K562 (cell line): ENCODE data around the gene KCNMB2. TPM values are rescaled to one million over a fixed set of nuclear protein-coding genes. Genes with fewer than 3 reads are reported as not detected.

Experiments used
- ATAC-seq: fragments of 200-7000 bp; cut with Tn5 transposase; 3 replicates; pipeline ENCODE4 v1.9.1; 2020; ENCODE audit warnings: moderate library complexity
- BruUV-seq: library from RNA; stranded (reverse); fragments of 400-500 nt; replicated peaks from 2 replicates; lab custom pipeline; 2021; lab: Mats Ljungman, UMichigan
- CTCF ChIA-PET: fragments of 300-600 bp; formaldehyde crosslinking; extraction: SDS; loops from one replicate; lab custom pipeline; 2021; ENCODE audit warnings: low intra/inter-chr PET ratio; lab: Yijun Ruan, JAX
- POLR2A ChIA-PET: fragments of 300-600, 350-650 bp; sonication (Branson Sonifier 250); formaldehyde crosslinking; extraction: SDS; loops from one replicate; lab custom pipeline; 2021; ENCODE audit warnings: antibody characterized with exemption, inconsistent platforms; lab: Yijun Ruan, JAX
- DNase-seq, 4 experiments: peaks; one replicate each; pipeline versions ENCODE4 v3.0.0 to v3.0.0-alpha.2; 2011 to 2018; ENCODE audit warnings: low spot score in 3 of 4, mixed read lengths in 3 of 4; ENCODE audit errors: extremely low read depth in 1 of 4
- FAIRE-seq: peaks from 2 replicates; lab custom pipeline; 2011; peaks lifted over from hg19 to GRCh38; lab: Jason Lieb, UNC
- H2AFZ ChIP-seq: 2 replicates; pipeline ENCODE4 v1.6.0; 2011; ENCODE audit warnings: low read depth, low read length, control low read depth, inconsistent platforms
- H3K27ac ChIP-seq: fragments of 200-600 bp; 3 replicates; pipeline ENCODE4 v1.8.0; 2011; ENCODE audit warnings: low read depth, mild to moderate bottlenecking, control low read depth, inconsistent platforms, low read length, moderate library complexity, mixed read lengths; ENCODE audit errors: extremely low read depth
- H3K27me3 ChIP-seq, 2 experiments: fragments of 300-600 bp in 1 of 2; 2 replicates in 1 of 2; 3 replicates in 1 of 2; pipeline versions ENCODE4 v1.6.0 to v1.8.0; 2011; ENCODE audit warnings: inconsistent platforms in 2 of 2, low read length in 2 of 2, mild to moderate bottlenecking in 1 of 2, mixed read lengths in 1 of 2, moderate library complexity in 1 of 2; ENCODE audit not compliant: control insufficient read depth in 2 of 2, insufficient read depth in 2 of 2
- H3K36me3 ChIP-seq: fragments of 300-600 bp; 3 replicates; pipeline ENCODE4 v1.8.0; 2011; ENCODE audit warnings: mild to moderate bottlenecking, low read length, inconsistent platforms; ENCODE audit not compliant: control insufficient read depth, insufficient read depth
- H3K4me1 ChIP-seq, 2 experiments: fragments of 200-600 bp in 1 of 2; replicated peaks in 1 of 2; 2 replicates in 1 of 2; 3 replicates in 1 of 2; pipeline versions ENCODE4 v1.5.1 to v1.8.0; 2011; ENCODE audit warnings: inconsistent platforms in 2 of 2, low read length in 2 of 2, mild to moderate bottlenecking in 1 of 2, mixed read lengths in 1 of 2, moderate library complexity in 1 of 2; ENCODE audit not compliant: control insufficient read depth in 2 of 2, insufficient read depth in 2 of 2
- H3K4me2 ChIP-seq: 2 replicates; pipeline ENCODE4 v1.6.1; 2011; ENCODE audit warnings: low read length, control low read depth, inconsistent platforms, mixed read lengths; ENCODE audit not compliant: insufficient read depth
- H3K4me3 ChIP-seq: fragments of 200-600 bp; sonication (generic), shearing (Covaris generic); 2 replicates; pipeline ENCODE4 v1.5.1; 2016; ENCODE audit warnings: control low read depth, inconsistent platforms
- H3K79me2 ChIP-seq: fragments of 200-600 bp; 3 replicates; pipeline ENCODE4 v1.8.0; 2011; ENCODE audit warnings: low read length, inconsistent platforms; ENCODE audit not compliant: control insufficient read depth, insufficient read depth
- H3K9ac ChIP-seq, 2 experiments: 2 replicates each; pipeline versions ENCODE4 v1.6.0 to v1.6.1; 2011; ENCODE audit warnings: low read depth in 2 of 2, low read length in 2 of 2, control low read depth in 1 of 2, inconsistent platforms in 1 of 2, mild to moderate bottlenecking in 1 of 2, mixed read lengths in 1 of 2; ENCODE audit not compliant: insufficient read depth in 1 of 2
- H3K9me1 ChIP-seq: one replicate; pipeline ENCODE4 v1.6.0; 2011; ENCODE audit warnings: inconsistent platforms, mild to moderate bottlenecking, low read length, moderate library complexity; ENCODE audit not compliant: control insufficient read depth, insufficient read depth
- H3K9me3 ChIP-seq: replicated peaks from 2 replicates; pipeline ENCODE4 v1.5.1; 2011; ENCODE audit warnings: low read depth, low read length, inconsistent platforms; ENCODE audit not compliant: control insufficient read depth, insufficient read depth
- H4K20me1 ChIP-seq: replicated peaks from 2 replicates; pipeline ENCODE4 v1.6.1; 2011; ENCODE audit warnings: low read length, inconsistent platforms, mixed read lengths; ENCODE audit not compliant: control insufficient read depth, insufficient read depth
- FOXA3 ChIP-seq, 2 experiments: fragments of 450-650 bp in 1 of 2; sonication (generic) in 1 of 2; formaldehyde crosslinking; IDR thresholded peaks in 1 of 2; conservative IDR thresholded peaks in 1 of 2; 2 replicates each; pipeline versions ENCODE4 v1.4.0 to v1.8.0; 2020 to 2022; ENCODE audit warnings: mild to moderate bottlenecking in 2 of 2, missing genetic modification reagents in 1 of 2
- GABPA ChIP-seq: fragments of 200-800 bp; sonication (Bioruptor generic); conservative IDR thresholded peaks from 2 replicates; pipeline ENCODE4 v1.6.1; 2016; ENCODE audit warnings: low read depth, missing genetic modification characterization, missing compliant biosample characterization
- HCFC1 ChIP-seq: IDR thresholded peaks from 2 replicates; pipeline ENCODE4 v1.6.1; 2012; ENCODE audit warnings: low read depth, low read length, improper control_type of control experiment
- MAFG ChIP-seq: fragments of 450-650 bp; conservative IDR thresholded peaks from 2 replicates; pipeline ENCODE4 v1.6.1; 2016; ENCODE audit warnings: missing genetic modification characterization, missing compliant biosample characterization
- RBM15 ChIP-seq: fragments of 200-400 bp; formaldehyde crosslinking; IDR thresholded peaks from 2 replicates; pipeline ENCODE4 v1.6.1; 2018; ENCODE audit warnings: mild to moderate bottlenecking, low read length, moderate library complexity; ENCODE audit not compliant: insufficient read depth
- TAF9B ChIP-seq: fragments of 450-650 bp; IDR thresholded peaks from 2 replicates; pipeline ENCODE4 v1.6.1; 2018; ENCODE audit warnings: mild to moderate bottlenecking; ENCODE audit not compliant: partially characterized antibody
- ZFP36 ChIP-seq: fragments of 150-350 bp; IDR thresholded peaks from 2 replicates; pipeline ENCODE4 v1.6.1; 2018; ENCODE audit warnings: low read length, low read depth; ENCODE audit not compliant: partially characterized antibody
- ZNF277 ChIP-seq: fragments of 250-450 bp; sonication (Bioruptor Pico); IDR thresholded peaks from 2 replicates; pipeline ENCODE4 v1.8.0; 2022; ENCODE audit warnings: inconsistent platforms, mild to moderate bottlenecking, moderate library complexity, borderline replicate concordance
- ZNF551 ChIP-seq: fragments of 250-450 bp; sonication (Bioruptor Pico); IDR thresholded peaks from 2 replicates; pipeline ENCODE4 v1.5.0; 2021; ENCODE audit warnings: mild to moderate bottlenecking, moderate library complexity
- WGBS: fragments of 100-300 bp; shearing (Covaris generic); methylation state at CpG from one replicate; pipeline ENCODE4 v1.1.6; 2016; ENCODE audit warnings: low coverage, mixed read lengths; ENCODE audit not compliant: insufficient coverage; ENCODE audit errors: missing lambda C conversion rate; 5-methylcytosine and 5-hydroxymethylcytosine counted together
- in situ Hi-C: fragments of 300-500 bp; cut with MboI; formaldehyde crosslinking; loops from 4 replicates; pipeline ENCODE4 v1.15.0; 2018; ENCODE audit warnings: inconsistent platforms, mixed read lengths
- intact Hi-C: fragments of 100-400 bp; cut with micrococcal nuclease; formaldehyde crosslinking; loops from 2 replicates; pipeline ENCODE4 v1.14.2; 2022
- polyA plus RNA-seq, 8 experiments: library from polyadenylated mRNA; depleted of rRNA in 4 of 8; stranded (reverse) in 5 of 8; unstranded in 3 of 8; fragments of >200 nt; fragmentation: Nextera tagmentation in 2 of 8; fragmentation: Illumina TruSeq in 1 of 8; extraction: Ambion mirVana in 2 of 8; extraction: Trizol in 1 of 8; gene quantifications; 2 replicates each; pipeline versions ENCODE4 v1.2.1 to v1.2.3, GENCODE V29; 2011 to 2014; ENCODE audit warnings: inconsistent platforms in 1 of 8, missing spikeins in 1 of 8
- total RNA-seq, 7 experiments: library from RNA; depleted of rRNA in 6 of 7; stranded (reverse); fragments of >200 nt in 6 of 7; fragmentation: Illumina TruSeq in 2 of 7; extraction: Trizol in 2 of 7; gene quantifications; 2 replicates each; pipeline versions ENCODE4 v1.2.1 to v1.2.3, GENCODE V29; 2011 to 2021; ENCODE audit warnings: low replicate concordance in 1 of 7
- TF ChIP-seq, protein P1 (sequence below): sonication (generic); formaldehyde crosslinking; IDR thresholded peaks from 2 replicates; pipeline ENCODE4 v1.8.0; 2022; ENCODE audit warnings: mild to moderate bottlenecking, missing genetic modification reagents

The KCNMB2 gene
- total and polyA plus RNA-seq, 9 of the 15 experiments (the other 6 are each of a cell fraction or from before 2014, with no cell fraction given), result 0.04 to 0.15 TPM; not detected in 7

DNA sequence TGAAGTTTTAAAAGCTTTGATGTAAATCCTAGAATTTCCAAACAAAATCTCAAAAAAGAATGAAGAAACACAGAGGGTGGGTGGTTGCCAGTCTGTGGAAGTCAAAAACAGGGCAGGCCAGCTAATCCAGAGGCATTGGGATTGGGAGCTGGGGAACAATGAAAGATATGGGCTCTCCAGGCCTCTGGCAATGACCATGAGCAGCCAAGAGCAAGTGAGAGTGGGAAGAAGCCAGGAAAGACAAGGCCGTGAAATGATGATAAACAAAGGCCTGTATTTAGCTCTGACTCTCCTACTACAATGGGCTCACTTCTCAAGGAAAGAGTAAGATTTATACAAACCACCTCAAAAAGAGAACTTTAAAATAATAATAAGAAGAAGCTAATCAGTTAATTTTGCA, 286.9 kb downstream of the KCNMB2 start:
- Histone ChIP-seq H3K27ac (no peak overlapping the region), H3K79me2 (no peaks in the 10 kb centered on the region), H3K9me1 (no peaks in the 10 kb centered on the region), H3K4me3 (no peak overlapping the region), H2AFZ (no peak overlapping the region), H3K36me3 (no peaks in the 10 kb centered on the region), H3K27me3 (no peaks in the 10 kb centered on the region), H3K4me1 (no peaks in the 10 kb centered on the region), H3K4me2 (no peak overlapping the region), H3K9me3 (no peaks in the 10 kb centered on the region), H4K20me1 (no peaks in the 10 kb centered on the region), H3K9ac (no peak overlapping the region)
- BruUV-seq, result no TSS peak
- TF ChIP-seq FOXA3 (CRISPR knock-in tag; conservative IDR thresholded peaks at IDR 0.05 in 1 of 2, IDR thresholded peaks at IDR 0.05 in 1 of 2), result no peak
- TF ChIP-seq TAF9B, result no peak
- no peak for TF ChIP-seq RBM15
- TF ChIP-seq, protein P1, sequence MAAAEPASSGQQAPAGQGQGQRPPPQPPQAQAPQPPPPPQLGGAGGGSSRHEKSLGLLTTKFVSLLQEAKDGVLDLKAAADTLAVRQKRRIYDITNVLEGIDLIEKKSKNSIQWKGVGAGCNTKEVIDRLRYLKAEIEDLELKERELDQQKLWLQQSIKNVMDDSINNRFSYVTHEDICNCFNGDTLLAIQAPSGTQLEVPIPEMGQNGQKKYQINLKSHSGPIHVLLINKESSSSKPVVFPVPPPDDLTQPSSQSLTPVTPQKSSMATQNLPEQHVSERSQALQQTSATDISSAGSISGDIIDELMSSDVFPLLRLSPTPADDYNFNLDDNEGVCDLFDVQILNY (CRISPR knock-in tag), result no peak
- TF ChIP-seq GABPA (tag), result no peak
- TF ChIP-seq HCFC1, result no peak
- TF ChIP-seq ZNF277 (CRISPR knock-in tag), result no peak
- TF ChIP-seq ZNF551, result no peak
- no peak for TF ChIP-seq MAFG (tag)
- TF ChIP-seq ZFP36, result no peak
- CTCF ChIA-PET, result no interaction called here
- intact Hi-C loops (no loop called here), in situ Hi-C loops (no loop called here)
- DNase-seq (no peak), FAIRE-seq (peak; percentile 11), ATAC-seq (no peak)
- POLR2A ChIA-PET, result interaction anchor here (1.3 to 1.4 kb wide), 2 partner anchors 12 to 37 kb away, joined by 3 to 4 read pairs; no protein-coding TSS in a partner anchor
- 13% methylated on average over 1 of the region's 1 CpG for WGBS
